ENCODE data around the gene TRIM44. TPM values are rescaled to one million over a fixed set of nuclear protein-coding genes. Genes with fewer than 3 reads are reported as not detected.
"Not testable (repeated sequence)": the region's sequence is repeated elsewhere in the genome, so short reads cannot be mapped to it uniquely, and the experiment has no call there.

TRIM44 gene
- total RNA-seq, 2 donors from 2014 or later = 35.0 to 46.0 TPM

- no peak for ATAC-seq
- no peak for DNase-seq
- intact Hi-C loops (cut with DNase I) = no loop called here
Observed at GRCh38 chr11:35689081-35689996, 26.8 kb downstream of the TRIM44 start.

DNA sequence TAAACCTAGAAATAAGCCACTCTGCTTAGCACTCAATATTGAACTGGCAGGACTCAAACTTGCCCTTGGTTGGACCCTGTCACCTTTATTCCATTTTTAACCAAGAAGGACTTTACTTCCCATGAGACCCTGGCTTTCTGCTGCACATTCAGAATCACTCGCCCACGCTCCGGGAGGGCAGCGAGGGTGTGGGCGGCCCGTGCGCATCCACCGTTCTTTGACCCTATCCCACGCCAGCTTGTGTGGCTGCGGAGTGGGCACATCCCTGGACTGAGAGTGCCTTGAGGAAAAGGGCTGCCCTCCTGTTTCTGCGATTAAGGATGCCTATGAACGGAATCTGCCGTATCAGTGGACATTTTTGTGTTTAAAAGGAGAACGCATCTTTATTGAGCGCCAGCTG, 39.6 kb downstream of the TRIM44 start:
- ATAC-seq = no peak
- intact Hi-C loops (cut with DNase I) = no loop called here
- no peak for DNase-seq

DNA sequence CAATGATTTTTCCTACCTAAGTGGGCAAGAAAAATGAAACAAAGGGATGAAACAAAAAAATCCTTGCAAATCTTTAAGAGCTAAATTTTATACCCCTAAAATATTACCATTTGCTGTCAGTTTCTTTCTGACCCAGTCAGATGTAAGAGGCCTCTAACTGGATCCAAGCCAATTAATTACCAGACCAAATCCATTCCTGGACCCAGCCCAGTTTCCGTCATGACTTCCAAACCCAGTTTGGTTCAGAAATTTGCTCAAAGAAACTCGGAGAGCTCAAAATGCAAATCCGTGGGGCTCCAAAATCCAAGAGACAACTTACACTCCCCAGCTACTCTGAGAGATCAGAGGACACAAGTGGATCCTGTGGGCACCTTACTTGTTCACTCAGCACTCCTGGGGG, 46.8 kb downstream of the TRIM44 start:
- ATAC-seq (no peak), DNase-seq (no peak)
- intact Hi-C loops (cut with DNase I) = no loop called here

DNA sequence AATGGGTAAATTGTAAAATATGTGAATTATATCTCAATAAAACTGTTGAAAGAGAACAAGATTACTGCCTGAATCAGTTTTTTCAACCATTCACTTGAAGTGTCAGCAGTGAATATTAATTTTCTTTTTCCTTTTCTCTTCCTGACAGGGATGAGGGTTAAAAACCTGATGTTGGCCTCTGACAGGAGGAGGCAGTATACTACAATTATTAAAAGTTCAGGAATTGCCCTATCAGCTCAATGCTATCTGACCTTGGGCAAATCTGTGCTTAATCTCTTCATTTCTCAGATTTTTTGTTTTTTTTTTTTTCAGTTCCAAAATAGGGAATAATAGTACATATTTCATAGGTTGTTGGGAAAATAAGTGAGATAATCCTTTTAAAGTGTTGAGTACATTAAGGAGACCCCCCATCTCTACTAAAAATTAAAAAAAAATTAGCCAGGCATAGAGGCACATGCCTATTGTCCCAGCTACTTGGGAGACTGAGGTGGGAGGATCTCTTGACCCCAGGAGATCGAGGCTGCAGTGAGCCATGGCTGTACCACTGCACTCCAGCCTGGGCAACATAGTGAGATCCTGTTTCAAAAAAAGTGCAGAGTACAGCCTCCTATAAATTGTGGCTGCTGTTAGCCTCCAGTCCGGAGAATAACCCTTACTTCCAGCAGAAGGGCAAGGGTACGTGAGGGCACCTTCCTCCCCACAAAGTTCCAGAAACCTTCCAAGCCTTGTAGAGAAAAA, 48.8 kb downstream of the TRIM44 start:
- ATAC-seq (no peak), DNase-seq (no peak)
- intact Hi-C loops (cut with DNase I) = no loop called here

GRCh38 chr11:35711924-35712323, 49.3 kb downstream of the TRIM44 start:
- ATAC-seq (peak in 1 of 2 donors; percentile 31), DNase-seq (no peak)
- intact Hi-C loops (cut with DNase I) = no loop called here

DNA sequence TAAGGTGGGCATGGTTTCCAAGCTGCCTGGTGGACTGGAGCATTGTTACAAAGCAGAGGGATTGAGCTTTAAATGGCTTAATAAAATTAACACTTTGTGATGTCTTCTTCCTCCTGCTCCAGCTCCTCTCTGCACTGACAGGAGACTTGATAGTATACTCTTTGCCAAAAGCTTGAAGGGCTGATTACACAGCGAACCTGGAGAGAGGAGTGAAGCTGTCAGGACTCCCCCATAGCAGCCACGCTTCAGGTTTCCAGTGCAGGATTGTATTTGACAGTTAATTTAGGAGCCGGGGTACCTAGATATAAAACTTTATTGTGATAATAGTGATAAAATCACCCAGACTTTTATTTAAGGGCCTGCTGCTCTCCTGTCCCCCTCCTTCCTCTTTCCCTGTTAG, 50.0 kb downstream of the TRIM44 start:
- no peak for DNase-seq
- ATAC-seq = peak in 1 of 2 donors; percentile 58
- intact Hi-C loops (cut with DNase I) = no loop called here

GRCh38 chr11:35714882-35715627, 52.5 kb downstream of the TRIM44 start:
- ATAC-seq (no peak), DNase-seq (no peak)
- intact Hi-C loops (cut with DNase I) = no loop called here

- DNase-seq; intact Hi-C loops (cut with DNase I); ATAC-seq: not testable (repeated sequence)
Observed at GRCh38 chr11:35715677-35716076, 53.1 kb downstream of the TRIM44 start.

- ATAC-seq (no peak), DNase-seq (no peak)
- intact Hi-C loops (cut with DNase I) = no loop called here
Observed at GRCh38 chr11:35717043-35717442, 54.5 kb downstream of the TRIM44 start.

- intact Hi-C loops (cut with DNase I) = no loop called here
- DNase-seq (no peak), ATAC-seq (no peak)
Observed at GRCh38 chr11:35717520-35717919, 54.9 kb downstream of the TRIM44 start.

DNA sequence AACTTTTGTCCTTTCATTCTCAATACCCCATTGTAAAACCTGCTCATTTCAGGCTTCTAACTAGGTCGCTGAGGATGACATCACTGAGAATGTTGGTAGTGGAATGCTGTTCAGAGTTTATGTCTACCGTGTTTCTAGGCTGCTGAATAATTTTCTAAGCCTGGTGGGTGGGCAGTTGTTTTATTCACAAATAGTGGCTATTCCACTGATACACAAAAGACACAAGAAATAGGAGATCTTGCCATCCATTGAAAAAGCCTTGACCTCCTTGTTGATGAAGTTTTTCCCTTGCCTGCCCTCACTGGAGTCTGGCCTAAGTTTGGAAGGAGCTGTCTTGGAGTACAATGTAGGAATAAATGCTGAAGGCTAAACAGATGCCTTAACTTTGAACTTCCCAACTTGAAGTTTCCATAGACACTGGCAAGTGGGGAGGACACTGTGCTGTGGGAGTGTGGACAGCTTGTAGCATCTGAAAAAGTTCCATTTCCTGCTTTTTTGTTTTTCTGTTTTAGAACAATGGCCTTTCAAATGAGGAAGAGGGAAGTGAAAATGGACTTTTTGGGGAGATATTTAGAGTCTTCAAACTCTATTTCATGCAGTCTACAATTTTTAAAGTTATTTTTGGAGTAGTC, 59.2 kb downstream of the TRIM44 start:
- intact Hi-C loops (cut with DNase I) = no loop called here
- ATAC-seq (peak in 1 of 2 donors; percentile 41), DNase-seq (no peak)

DNA sequence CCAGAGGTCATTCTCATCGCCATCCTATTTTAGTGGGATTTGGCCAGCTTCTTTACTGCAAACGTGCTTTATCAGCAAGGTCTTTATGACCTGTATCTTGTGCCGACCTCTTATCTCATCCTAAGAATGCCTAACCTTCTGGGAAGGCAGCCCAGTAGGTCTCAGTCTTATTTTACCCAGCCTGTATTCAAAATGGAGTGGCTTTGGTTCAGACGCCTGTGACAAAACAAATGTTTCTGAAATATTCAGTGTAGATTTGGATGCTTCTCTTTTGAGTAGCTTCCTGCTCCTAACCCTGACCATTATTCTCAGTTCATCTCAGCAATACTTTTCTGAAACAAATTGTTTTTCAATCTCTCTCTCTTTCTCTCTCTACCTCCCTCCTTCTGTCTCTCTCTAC, 60.1 kb downstream of the TRIM44 start:
- no peak for ATAC-seq
- intact Hi-C loops (cut with DNase I) = no loop called here
- no peak for DNase-seq

GRCh38 chr11:35723493-35723892, 60.9 kb downstream of the TRIM44 start:
- intact Hi-C loops (cut with DNase I) = no loop called here
- DNase-seq = no peak
- ATAC-seq = no peak

- DNase-seq = no peak
- intact Hi-C loops (cut with DNase I) = no loop called here
- no peak for ATAC-seq
Observed at GRCh38 chr11:35723913-35724312, 61.3 kb downstream of the TRIM44 start.

DNA sequence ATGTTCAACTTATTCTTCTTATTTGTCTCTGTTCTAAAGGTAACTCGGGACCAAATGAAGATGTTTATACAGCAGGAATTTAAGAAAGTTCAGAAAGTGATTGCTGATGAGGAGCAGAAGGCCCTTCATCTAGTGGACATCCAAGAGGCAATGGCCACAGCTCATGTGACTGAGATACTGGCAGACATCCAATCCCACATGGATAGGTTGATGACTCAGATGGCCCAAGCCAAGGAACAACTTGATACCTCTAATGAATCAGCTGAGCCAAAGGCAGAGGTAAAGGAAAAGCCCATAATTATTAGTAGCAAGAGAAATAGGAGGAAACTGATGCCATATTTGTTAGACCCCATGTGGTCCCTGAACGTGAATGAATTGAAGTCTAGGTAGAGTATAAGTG, 63.3 kb downstream of the TRIM44 start:
- DNase-seq = no peak
- intact Hi-C loops (cut with DNase I) = no loop called here
- ATAC-seq = peak in 1 of 2 donors; percentile 62

- intact Hi-C loops (cut with DNase I) = no loop called here
- ATAC-seq = no peak
Observed at GRCh38 chr11:35727140-35727539, 64.6 kb downstream of the TRIM44 start.

DNA sequence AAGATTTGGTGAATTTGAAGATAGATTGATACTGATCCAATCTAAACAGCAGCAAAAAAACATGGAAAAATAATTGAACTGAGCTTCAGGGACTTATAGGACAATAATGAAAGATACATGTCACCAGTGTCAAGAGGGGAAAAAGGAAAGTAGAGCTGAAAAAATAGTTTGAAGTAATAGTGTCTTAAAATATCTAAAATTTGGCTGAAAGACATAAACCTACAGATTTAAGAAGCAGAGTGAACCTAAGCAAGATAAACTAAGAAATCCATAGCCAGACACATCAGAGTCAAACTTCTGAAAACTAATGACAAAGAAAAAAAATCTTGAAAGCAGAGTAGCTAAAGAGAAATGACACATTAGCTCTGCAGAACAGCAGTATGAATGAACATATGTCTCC, 67.7 kb downstream of the TRIM44 start:
- DNase-seq (no peak), ATAC-seq (no peak)
- intact Hi-C loops (cut with DNase I) = no loop called here

More at GRCh38 chr11:35727140-35727539, 64.6 kb downstream of the TRIM44 start:
- no peak for DNase-seq

DNA sequence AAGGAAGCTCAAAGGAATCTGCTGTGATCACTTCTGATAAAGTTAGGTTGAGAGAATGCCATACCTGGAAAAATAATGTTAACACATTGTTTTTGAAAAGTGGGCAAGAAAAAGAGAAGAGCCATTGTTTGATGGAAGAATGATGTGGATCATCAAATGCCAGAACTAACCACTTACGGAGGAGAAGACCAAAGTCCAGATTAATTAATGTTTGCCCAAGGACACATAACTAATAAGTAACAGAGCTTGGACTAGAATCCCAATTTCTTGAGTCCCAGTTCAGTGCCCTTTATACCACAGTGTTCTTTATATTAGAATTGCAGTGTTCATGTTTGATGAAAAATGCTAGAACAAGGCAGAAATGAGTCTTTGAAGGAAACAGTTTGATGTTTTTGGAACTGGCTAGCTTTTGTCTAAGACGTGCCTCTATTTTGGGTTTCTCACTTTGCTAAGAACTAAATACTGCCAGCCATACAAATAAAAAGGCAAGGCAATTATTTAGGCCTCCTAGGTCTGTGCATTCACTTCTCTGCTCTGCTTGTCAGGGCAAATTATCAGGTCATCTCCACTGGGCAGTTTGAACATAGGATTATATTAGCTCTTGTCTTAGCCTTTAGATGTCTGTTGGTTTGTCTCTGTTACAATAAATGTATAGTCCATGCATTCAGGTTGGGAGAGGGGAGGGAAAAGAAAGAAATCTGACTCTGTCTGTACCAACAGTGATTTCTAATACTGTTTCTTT, 72.3 kb downstream of the TRIM44 start:
- intact Hi-C loops (cut with DNase I) = no loop called here
- DNase-seq = no peak
- ATAC-seq = no peak

- DNase-seq (no peak), ATAC-seq (no peak)
- intact Hi-C loops (cut with DNase I) = no loop called here
Observed at GRCh38 chr11:35735411-35735810, 72.8 kb downstream of the TRIM44 start.

All from left cardiac atrium (tissue), 4 donors.